CD4-positive, alpha-beta T cell treated with Interleukin-4 for 1 hour (primary cell): ENCODE results near the gene MGAT4C.
"Not testable (repeated sequence)": the region's sequence is repeated elsewhere in the genome, so short reads cannot be mapped to it uniquely, and the experiment has no call there.

Experiments used
- DNase-seq, 2 donors: peaks; one replicate each; pipeline ENCODE4 v3.0.0-alpha.2; 2020 to 2022

Gene MGAT4C

GRCh38 chr12:86118161-86118560 is 138.0 kb downstream of the MGAT4C start:
- no peak for DNase-seq

GRCh38 chr12:86117711-86118110 is 138.5 kb downstream of the MGAT4C start:
- no peak for DNase-seq

GRCh38 chr12:86104087-86104486 is 152.1 kb downstream of the MGAT4C start:
- DNase-seq, result no peak

- no peak for DNase-seq
These were observed 159.0 kb downstream of the MGAT4C start for GRCh38 chr12:86097161-86097560.

GRCh38 chr12:86091681-86092080 is 164.5 kb downstream of the MGAT4C start:
- no peak for DNase-seq

GRCh38 chr12:86081843-86082242 is 174.3 kb downstream of the MGAT4C start:
- DNase-seq, result no peak

- DNase-seq, result not testable (repeated sequence)
These were observed 197.1 kb downstream of the MGAT4C start for GRCh38 chr12:86059052-86059451.

- no peak for DNase-seq
These were observed 198.9 kb downstream of the MGAT4C start for GRCh38 chr12:86057092-86057845.

- DNase-seq, result no peak
These were observed 203.3 kb downstream of the MGAT4C start for GRCh38 chr12:86052921-86053320.

GRCh38 chr12:86050010-86050409 is 206.2 kb downstream of the MGAT4C start:
- DNase-seq, result no peak

GRCh38 chr12:86044396-86044795 is 211.8 kb downstream of the MGAT4C start:
- no peak for DNase-seq

GRCh38 chr12:86042062-86042461 is 214.1 kb downstream of the MGAT4C start:
- DNase-seq, result no peak

- DNase-seq, result no peak
These were observed 237.8 kb downstream of the MGAT4C start for GRCh38 chr12:86018361-86018760.

GRCh38 chr12:86015026-86015425 is 241.2 kb downstream of the MGAT4C start:
- DNase-seq, result no peak

GRCh38 chr12:86006727-86007126 is 249.5 kb downstream of the MGAT4C start:
- no peak for DNase-seq

- DNase-seq, result no peak
These were observed 258.1 kb downstream of the MGAT4C start for GRCh38 chr12:85998074-85998473.

- no peak for DNase-seq
These were observed 259.9 kb downstream of the MGAT4C start for GRCh38 chr12:85996280-85996679.

- no peak for DNase-seq
These were observed 262.4 kb downstream of the MGAT4C start for GRCh38 chr12:85993746-85994145.

GRCh38 chr12:85985996-85986395 is 270.2 kb downstream of the MGAT4C start:
- DNase-seq, result no peak

- no peak for DNase-seq
These were observed 272.6 kb downstream of the MGAT4C start for GRCh38 chr12:85983601-85984000.

GRCh38 chr12:85979641-85980040 is 276.6 kb downstream of the MGAT4C start:
- no peak for DNase-seq

- no peak for DNase-seq
These were observed 280.5 kb downstream of the MGAT4C start for GRCh38 chr12:85975716-85976115.

GRCh38 chr12:85971800-85972199 is 284.4 kb downstream of the MGAT4C start:
- no peak for DNase-seq

- no peak for DNase-seq
These were observed 287.6 kb downstream of the MGAT4C start for GRCh38 chr12:85968606-85969005.

GRCh38 chr12:85963326-85963725 is 292.9 kb downstream of the MGAT4C start:
- no peak for DNase-seq
